ENCODE measurements around the gene LCN10. TPM values are rescaled to one million over a fixed set of nuclear protein-coding genes. Genes with fewer than 3 reads are reported as not detected.
"Not testable (repeated sequence)": the region's sequence is repeated elsewhere in the genome, so short reads cannot be mapped to it uniquely, and the experiment has no call there.

LCN10 gene
- polyA plus RNA-seq, 2 of the 4 experiments (the other 2 are of a cell fraction) = not detected

DNA sequence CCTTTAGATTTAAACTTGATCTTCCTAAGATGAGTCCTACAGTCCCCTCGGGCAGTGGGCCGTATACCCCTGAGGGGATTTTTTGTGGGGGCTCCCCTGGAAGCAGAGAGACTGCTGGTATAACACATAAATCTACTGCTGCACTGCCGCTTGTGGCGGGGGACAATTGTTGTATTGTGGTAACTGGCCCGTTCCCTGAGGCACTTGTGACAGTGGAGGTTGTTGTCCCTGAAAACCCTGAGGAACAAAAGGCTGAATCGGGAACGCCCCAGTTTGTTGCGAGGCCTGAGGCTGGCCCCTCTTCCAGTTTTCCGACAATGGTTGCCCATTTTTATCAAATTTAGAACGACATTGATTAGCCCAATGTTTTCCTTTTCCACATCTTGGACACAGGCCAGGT lies 43.7 kb upstream of the LCN10 start:
- FAIRE-seq (no peak), DNase-seq (ENCODE audit: low read depth in 1 of 2, low spot score in 1 of 2) (no peak), ATAC-seq (no peak)
- Histone ChIP-seq H3K9me3 (no peaks in the 10 kb centered on the region), H3K27ac (no peak overlapping the region), H3K4me1 (peaks cover 28% of the 10 kb centered on the region), H3K4me2 (no peak overlapping the region), H3K4me3 (no peak overlapping the region)
- POLR2A ChIA-PET = no interaction called here
- no peak for TF ChIP-seq FOXS1 (CRISPR knock-in tag; IDR thresholded peaks at IDR 0.05)
- no peak for TF ChIP-seq CBX2 (IDR thresholded peaks at IDR 0.05; ENCODE audit: borderline replicate concordance, low read depth)
- no peak for TF ChIP-seq ZFP36 (IDR thresholded peaks at IDR 0.05; ENCODE audit: borderline replicate concordance, partially characterized antibody)
- no peak for TF ChIP-seq ZSCAN20 (CRISPR knock-in tag; IDR thresholded peaks at IDR 0.05)
- no peak for TF ChIP-seq NFE2L2 (conservative IDR thresholded peaks at IDR 0.05; ENCODE audit: low read length)
- TF ChIP-seq, protein P1, sequence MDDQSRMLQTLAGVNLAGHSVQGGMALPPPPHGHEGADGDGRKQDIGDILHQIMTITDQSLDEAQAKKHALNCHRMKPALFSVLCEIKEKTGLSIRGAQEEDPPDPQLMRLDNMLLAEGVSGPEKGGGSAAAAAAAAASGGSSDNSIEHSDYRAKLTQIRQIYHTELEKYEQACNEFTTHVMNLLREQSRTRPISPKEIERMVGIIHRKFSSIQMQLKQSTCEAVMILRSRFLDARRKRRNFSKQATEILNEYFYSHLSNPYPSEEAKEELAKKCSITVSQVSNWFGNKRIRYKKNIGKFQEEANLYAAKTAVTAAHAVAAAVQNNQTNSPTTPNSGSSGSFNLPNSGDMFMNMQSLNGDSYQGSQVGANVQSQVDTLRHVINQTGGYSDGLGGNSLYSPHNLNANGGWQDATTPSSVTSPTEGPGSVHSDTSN (IDR thresholded peaks at IDR 0.05) = no peak
- WGBS (ENCODE audit: missing lambda C conversion rate) = 66% methylated on average over 10 of the region's 10 CpGs
- CTCF ChIA-PET = interaction anchor here (0.6 to 26.2 kb wide), 24 partner anchors 12 to 624 kb away, joined by 3 to 625 read pairs (median 7); partner anchors contain the start of genes AJM1, FUT7, LCN15 and LCN8

DNA sequence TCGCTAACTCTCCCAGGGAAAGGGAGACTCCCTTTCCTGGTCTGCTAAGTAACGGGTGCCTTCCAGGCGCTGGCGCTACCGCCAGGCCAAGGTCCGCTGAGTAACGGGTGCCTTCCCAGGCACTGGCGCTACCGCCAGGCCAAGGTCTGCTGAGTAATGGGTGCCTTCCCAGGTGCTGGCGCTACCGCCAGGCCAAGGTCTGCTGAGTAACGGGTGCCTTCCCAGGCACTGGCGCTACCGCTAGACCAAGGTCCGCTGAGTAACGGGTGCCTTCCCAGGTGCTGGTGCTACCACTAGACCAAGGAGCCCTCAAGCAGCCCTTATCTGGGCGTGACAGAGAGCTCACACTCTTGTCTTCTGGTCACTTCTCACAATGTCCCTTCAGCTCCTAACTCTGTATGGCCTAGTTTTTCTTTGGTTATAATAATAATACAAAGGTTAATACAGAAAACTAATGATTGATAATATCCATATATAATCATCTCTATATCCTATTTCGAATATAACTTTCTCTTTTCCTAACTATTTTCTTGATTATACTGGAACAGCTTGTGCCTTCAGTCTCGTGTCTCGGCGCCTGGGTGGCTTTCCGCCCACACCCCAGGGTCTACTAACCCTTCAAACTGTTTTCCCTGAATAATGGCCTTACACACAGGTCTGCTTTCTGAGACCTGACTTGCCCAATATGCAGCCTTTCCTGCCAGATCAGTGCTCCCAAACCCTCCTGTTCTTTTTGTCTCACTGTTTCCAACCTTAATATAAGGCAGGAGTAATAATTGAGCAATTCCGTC lies 43.0 kb upstream of the LCN10 start:
- POLR2A ChIA-PET; H3K9me3 ChIP-seq; H3K27ac ChIP-seq; DNase-seq (ENCODE audit: low read depth in 1 of 2, low spot score in 1 of 2); ATAC-seq; H3K4me3 ChIP-seq; H3K4me2 ChIP-seq; FAIRE-seq: not testable (repeated sequence)
- CTCF ChIA-PET = interaction anchor here (0.6 to 26.2 kb wide), 12 partner anchors 19 to 624 kb away, joined by 3 to 625 read pairs (median 11); partner anchors contain the start of genes AJM1, FUT7, LCN15 and LCN8
- 66% methylated on average over 12 of the region's 23 CpGs for WGBS (ENCODE audit: missing lambda C conversion rate)
- peaks cover 33% of the 10 kb centered on the region for H3K4me1 ChIP-seq

DNA sequence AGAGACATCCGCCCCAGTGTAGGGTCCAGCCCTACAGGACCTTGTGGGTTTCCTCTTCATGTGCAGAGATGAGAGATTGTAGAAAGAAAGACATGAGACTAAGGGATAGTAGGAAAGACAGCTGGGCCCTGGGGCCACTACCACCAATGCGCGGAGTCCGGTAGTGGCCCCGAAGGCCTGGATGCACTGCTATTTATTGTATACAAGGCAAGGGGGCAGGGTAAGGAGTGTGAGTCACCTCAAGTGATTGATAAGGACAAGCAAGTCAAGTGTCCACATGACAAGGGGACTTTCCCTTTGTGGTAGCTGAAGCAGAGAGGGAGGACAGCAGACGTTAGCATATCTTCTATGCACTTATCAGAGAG lies 42.2 kb upstream of the LCN10 start:
- no peaks in the 10 kb centered on the region for H3K9me3 ChIP-seq
- CTCF ChIA-PET = interaction anchor here (1.0 to 26.2 kb wide), 3 partner anchors 18 to 279 kb away, joined by 3 to 625 read pairs (median 33); partner anchors contain the start of genes FUT7, LCN15 and LCN8
- WGBS (ENCODE audit: missing lambda C conversion rate) = 86% methylated on average over 6 of the region's 6 CpGs
- no peak for TF ChIP-seq FOXS1 (CRISPR knock-in tag; IDR thresholded peaks at IDR 0.05)
- TF ChIP-seq RAD21 (conservative IDR thresholded peaks at IDR 0.05 in 1 of 2, IDR thresholded peaks at IDR 0.05 in 1 of 2) = no peak
- no peak for TF ChIP-seq FOSB (CRISPR knock-in tag; IDR thresholded peaks at IDR 0.05)
- no peak for TF ChIP-seq CBX2 (IDR thresholded peaks at IDR 0.05; ENCODE audit: borderline replicate concordance, low read depth)
- no peak for TF ChIP-seq POLR2A (IDR thresholded peaks at IDR 0.05; ENCODE audit: low read length)
- no peak for TF ChIP-seq RCOR1 (IDR thresholded peaks at IDR 0.05; ENCODE audit: low read depth, low read length)
- TF ChIP-seq SMC3 (IDR thresholded peaks at IDR 0.05) = no peak
- TF ChIP-seq RFX5 (IDR thresholded peaks at IDR 0.05) = no peak
- no peak for TF ChIP-seq HOXA7 (CRISPR knock-in tag; IDR thresholded peaks at IDR 0.05)
- no peak for TF ChIP-seq HOXB5 (CRISPR knock-in tag; IDR thresholded peaks at IDR 0.05)
- TF ChIP-seq CHD2 (IDR thresholded peaks at IDR 0.05; ENCODE audit: low read length, partially characterized antibody) = no peak
- TF ChIP-seq, protein P2, sequence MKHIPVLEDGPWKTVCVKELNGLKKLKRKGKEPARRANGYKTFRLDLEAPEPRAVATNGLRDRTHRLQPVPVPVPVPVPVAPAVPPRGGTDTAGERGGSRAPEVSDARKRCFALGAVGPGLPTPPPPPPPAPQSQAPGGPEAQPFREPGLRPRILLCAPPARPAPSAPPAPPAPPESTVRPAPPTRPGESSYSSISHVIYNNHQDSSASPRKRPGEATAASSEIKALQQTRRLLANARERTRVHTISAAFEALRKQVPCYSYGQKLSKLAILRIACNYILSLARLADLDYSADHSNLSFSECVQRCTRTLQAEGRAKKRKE (CRISPR knock-in tag; IDR thresholded peaks at IDR 0.05; ENCODE audit: low read depth) = no peak
- TF ChIP-seq GATA3 (IDR thresholded peaks at IDR 0.05; ENCODE audit: borderline replicate concordance) = no peak
- no peak for TF ChIP-seq JUN (IDR thresholded peaks at IDR 0.05)
- TF ChIP-seq SREBF2 (IDR thresholded peaks at IDR 0.05) = no peak
- no peak for TF ChIP-seq EHF (CRISPR knock-in tag; IDR thresholded peaks at IDR 0.05)
- no peak for TF ChIP-seq JUNB (IDR thresholded peaks at IDR 0.05)
- TF ChIP-seq, protein P3, sequence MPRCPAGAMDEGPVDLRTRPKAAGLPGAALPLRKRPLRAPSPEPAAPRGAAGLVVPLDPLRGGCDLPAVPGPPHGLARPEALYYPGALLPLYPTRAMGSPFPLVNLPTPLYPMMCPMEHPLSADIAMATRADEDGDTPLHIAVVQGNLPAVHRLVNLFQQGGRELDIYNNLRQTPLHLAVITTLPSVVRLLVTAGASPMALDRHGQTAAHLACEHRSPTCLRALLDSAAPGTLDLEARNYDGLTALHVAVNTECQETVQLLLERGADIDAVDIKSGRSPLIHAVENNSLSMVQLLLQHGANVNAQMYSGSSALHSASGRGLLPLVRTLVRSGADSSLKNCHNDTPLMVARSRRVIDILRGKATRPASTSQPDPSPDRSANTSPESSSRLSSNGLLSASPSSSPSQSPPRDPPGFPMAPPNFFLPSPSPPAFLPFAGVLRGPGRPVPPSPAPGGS (IDR thresholded peaks at IDR 0.05) = no peak
- no peak for TF ChIP-seq RARB (CRISPR knock-in tag; IDR thresholded peaks at IDR 0.05)
- no peak for TF ChIP-seq PHF8 (IDR thresholded peaks at IDR 0.05; ENCODE audit: borderline replicate concordance, low read depth)
- H3K4me1 ChIP-seq = peaks cover 31% of the 10 kb centered on the region
- no peak overlapping the region for H3K27ac ChIP-seq
- ATAC-seq = no peak
- FAIRE-seq = no peak
- H3K4me3 ChIP-seq = no peak overlapping the region
- no peak for DNase-seq (ENCODE audit: low read depth in 1 of 2, low spot score in 1 of 2)
- POLR2A ChIA-PET = no interaction called here
- H3K4me2 ChIP-seq = no peak overlapping the region

Measured in A549 (cell line).